ENCODE measurements around the gene CTNNBL1. TPM values are rescaled to one million over a fixed set of nuclear protein-coding genes. Genes with fewer than 3 reads are reported as not detected.

CTNNBL1 gene
- total and polyA plus RNA-seq, 8 donors = 36.0 to 63.6 (median 50.1) TPM

DNA sequence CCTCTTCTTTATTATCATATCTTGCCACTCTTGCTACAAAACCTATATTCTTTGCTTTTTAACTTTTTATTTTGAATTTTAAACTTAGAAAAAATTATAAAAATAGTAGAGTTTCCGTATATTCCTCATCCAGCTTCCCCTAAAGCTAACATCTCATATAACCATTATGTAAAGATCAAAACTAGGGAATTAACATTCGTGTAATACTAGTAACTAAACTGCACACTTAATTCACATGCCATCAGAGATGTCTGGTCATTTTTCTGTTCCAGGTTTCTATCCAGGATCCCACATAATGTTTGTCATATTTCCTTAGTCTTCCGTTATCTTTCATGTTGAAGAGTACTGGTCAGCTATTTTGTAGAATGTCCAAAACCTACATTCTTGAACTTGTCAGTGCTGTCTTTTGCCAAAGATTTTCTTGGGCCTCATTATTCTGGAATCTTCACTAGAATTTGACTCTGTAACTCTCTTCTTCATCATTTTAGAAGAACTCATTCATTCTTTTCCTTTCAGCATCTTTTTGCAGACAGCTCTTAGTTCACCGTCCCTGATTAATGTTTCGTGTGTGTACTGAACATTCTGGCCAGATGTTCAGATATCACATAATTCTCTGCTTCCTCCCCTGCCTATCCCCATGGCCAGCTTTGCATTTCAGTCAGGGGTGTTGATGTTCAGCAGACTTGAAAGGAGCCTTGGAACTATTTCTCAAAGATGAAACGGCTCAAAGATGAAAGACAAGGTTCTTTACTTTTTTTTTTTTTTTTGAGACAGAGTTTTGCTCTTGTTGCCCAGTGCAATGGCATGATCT lies 9.4 kb downstream of the CTNNBL1 start:
- H3K4me3 ChIP-seq = no peak overlapping the region
- H3K27me3 ChIP-seq = no peaks in the 10 kb centered on the region
- DNase-seq = no peak
- H3K4me1 ChIP-seq = peaks cover 0 to 9% of the 10 kb centered on the region in 2 donors
- no peak for ATAC-seq
- H3K36me3 ChIP-seq = no peaks in the 10 kb centered on the region
- H3K27ac ChIP-seq = no peak overlapping the region
- TF ChIP-seq, protein P1, sequence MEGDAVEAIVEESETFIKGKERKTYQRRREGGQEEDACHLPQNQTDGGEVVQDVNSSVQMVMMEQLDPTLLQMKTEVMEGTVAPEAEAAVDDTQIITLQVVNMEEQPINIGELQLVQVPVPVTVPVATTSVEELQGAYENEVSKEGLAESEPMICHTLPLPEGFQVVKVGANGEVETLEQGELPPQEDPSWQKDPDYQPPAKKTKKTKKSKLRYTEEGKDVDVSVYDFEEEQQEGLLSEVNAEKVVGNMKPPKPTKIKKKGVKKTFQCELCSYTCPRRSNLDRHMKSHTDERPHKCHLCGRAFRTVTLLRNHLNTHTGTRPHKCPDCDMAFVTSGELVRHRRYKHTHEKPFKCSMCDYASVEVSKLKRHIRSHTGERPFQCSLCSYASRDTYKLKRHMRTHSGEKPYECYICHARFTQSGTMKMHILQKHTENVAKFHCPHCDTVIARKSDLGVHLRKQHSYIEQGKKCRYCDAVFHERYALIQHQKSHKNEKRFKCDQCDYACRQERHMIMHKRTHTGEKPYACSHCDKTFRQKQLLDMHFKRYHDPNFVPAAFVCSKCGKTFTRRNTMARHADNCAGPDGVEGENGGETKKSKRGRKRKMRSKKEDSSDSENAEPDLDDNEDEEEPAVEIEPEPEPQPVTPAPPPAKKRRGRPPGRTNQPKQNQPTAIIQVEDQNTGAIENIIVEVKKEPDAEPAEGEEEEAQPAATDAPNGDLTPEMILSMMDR (IDR thresholded peaks at IDR 0.05) = no peak
- intact Hi-C loops (cut with DNase I) = no loop called here
- H3K9me3 ChIP-seq = no peaks in the 10 kb centered on the region

DNA sequence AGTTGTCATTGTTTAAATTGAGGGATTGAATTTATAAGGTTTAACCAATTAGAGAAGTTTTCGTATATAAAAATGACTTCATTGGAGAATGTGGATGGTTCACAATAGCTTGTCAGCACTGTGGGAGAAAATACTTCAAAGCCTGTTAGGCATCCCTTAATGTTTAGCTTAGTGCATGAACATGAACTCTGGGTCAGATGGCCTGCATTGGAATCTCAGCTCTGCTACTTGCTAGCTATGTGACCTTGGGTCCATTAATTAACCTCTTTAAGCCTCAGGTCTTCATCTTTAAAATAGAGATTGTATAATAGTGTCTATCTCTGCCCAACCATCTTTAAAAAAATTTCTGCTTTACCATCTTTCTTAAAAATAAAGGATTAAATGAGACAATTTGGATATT lies 11.1 kb downstream of the CTNNBL1 start:
- no peaks in the 10 kb centered on the region for H3K36me3 ChIP-seq
- H3K4me1 ChIP-seq = peaks cover 0 to 3% of the 10 kb centered on the region in 2 donors
- ATAC-seq (no peak), DNase-seq (no peak)
- no peaks in the 10 kb centered on the region for H3K27me3 ChIP-seq
- no peak overlapping the region for H3K4me3 ChIP-seq
- H3K27ac ChIP-seq = no peak overlapping the region
- TF ChIP-seq, protein P1 (IDR thresholded peaks at IDR 0.05) = no peak
- H3K9me3 ChIP-seq = no peaks in the 10 kb centered on the region
- intact Hi-C loops (cut with DNase I) = no loop called here

DNA sequence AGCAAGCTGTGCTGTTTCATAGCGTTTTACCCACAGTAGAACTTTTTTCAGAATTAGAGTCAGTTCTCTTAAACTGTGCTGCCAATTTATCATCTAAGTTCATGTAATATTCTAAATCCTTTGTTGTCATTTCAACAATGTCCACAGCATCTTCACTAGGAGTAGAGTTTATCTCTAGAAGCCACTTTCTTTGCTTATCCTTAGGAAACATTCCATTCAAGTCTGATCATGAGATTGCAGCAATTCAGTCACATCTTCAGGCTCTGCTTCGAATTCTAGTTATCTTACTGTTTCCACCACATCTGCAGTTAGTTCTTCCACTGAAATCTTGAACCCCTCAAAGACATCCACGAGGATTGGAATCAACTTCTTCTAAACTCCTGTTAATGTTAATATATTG lies 12.5 kb downstream of the CTNNBL1 start:
- Histone ChIP-seq H3K27ac (no peak overlapping the region), H3K36me3 (no peaks in the 10 kb centered on the region), H3K4me3 (no peak overlapping the region), H3K4me1 (peaks cover 0 to 3% of the 10 kb centered on the region in 2 donors), H3K27me3 (no peaks in the 10 kb centered on the region), H3K9me3 (no peaks in the 10 kb centered on the region)
- no peak for ATAC-seq
- DNase-seq = no peak
- intact Hi-C loops (cut with DNase I) = no loop called here
- TF ChIP-seq, protein P1 (IDR thresholded peaks at IDR 0.05) = no peak

DNA sequence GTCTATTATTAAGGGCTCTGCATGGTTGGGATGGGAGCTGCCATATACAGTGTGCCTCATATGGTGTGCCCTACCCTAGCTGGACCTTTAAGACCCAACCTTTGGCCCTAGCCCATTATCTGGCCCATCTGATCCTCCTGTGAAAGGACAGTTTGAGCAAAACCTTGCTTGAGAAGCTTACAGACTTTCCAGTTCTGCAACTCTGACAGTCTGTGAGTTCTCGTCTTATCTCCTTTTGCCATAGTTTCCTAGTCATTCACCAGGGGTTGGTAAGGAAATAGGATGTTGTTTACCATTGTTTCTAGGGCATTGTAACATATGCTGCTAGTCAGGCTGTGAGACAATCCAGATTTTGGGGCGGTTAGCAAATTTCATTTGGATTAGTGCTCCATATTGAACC lies 17.2 kb downstream of the CTNNBL1 start:
- H3K4me3 ChIP-seq = no peak overlapping the region
- H3K27me3 ChIP-seq = no peaks in the 10 kb centered on the region
- intact Hi-C loops (cut with DNase I) = no loop called here
- H3K27ac ChIP-seq = no peak overlapping the region
- no peaks in the 10 kb centered on the region for H3K9me3 ChIP-seq
- H3K36me3 ChIP-seq = no peaks in the 10 kb centered on the region
- TF ChIP-seq, protein P1 (IDR thresholded peaks at IDR 0.05) = no peak
- peak; percentile 51 for ATAC-seq
- no peak for DNase-seq
- peaks cover 0 to 27% of the 10 kb centered on the region in 2 donors for H3K4me1 ChIP-seq

DNA sequence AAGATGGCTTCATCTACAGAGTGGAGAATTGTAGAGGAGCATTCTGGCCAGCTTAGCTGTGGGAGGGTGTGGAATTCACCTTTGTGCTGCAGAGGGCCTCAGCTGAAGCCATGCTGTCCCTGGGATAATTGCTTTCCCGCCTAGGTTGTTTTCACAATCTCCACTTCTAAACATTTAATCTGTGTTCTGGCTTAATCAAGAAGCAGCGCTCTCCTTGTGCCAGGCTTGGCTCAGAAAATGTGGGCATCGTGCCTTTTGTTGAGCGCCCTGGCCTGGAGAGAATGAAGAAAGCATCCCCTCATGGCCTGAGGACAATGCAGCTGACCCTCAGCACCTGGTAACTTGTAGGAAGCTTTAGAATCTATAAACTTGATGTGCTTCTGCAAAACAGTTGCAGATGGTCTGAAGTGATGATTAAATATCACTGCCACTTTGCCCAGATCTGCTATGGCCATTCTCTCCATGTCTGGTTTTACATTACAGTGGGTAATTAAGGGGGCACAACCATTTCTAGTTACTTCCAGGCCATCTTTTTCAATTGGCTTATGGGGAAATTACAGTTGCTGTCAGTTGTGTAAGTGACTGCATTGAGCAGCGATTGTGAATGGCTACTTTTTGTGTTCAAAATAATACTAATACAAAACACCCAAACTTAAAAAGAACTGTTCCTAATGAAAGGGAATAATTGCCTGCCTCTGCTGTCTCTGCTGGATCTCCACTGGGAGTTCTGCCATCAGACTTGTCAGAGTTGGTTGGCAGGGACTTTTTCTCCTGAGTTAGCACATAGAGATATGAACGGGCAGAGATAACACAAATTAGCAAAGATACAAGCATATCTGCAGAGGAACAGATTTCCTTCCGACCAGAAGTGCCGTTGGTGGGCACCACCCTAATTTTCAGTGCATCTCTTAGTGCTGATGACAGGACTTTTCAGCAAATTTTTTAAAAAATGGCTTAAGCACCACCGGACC lies 18.4 kb downstream of the CTNNBL1 start:
- H3K4me3 ChIP-seq = no peak overlapping the region
- no peaks in the 10 kb centered on the region for H3K36me3 ChIP-seq
- intact Hi-C loops (cut with DNase I) = no loop called here
- H3K9me3 ChIP-seq = no peaks in the 10 kb centered on the region
- H3K27ac ChIP-seq = peak overlapping the region in 1 of 2 donors; percentile 34
- TF ChIP-seq, protein P1 (IDR thresholded peaks at IDR 0.05) = no peak
- DNase-seq (no peak), ATAC-seq (no peak)
- peaks cover 0 to 27% of the 10 kb centered on the region in 2 donors for H3K4me1 ChIP-seq
- no peaks in the 10 kb centered on the region for H3K27me3 ChIP-seq

Measured in left lung (tissue), 10 donors.